Keratinocyte (primary cell): ENCODE measurements around the gene EPHB2. TPM values are rescaled to one million over a fixed set of nuclear protein-coding genes. Genes with fewer than 3 reads are reported as not detected.
"Not testable (repeated sequence)": the region's sequence is repeated elsewhere in the genome, so short reads cannot be mapped to it uniquely, and the experiment has no call there.

Experiments
- DNase-seq: peaks from one replicate; pipeline ENCODE4 v3.0.0-alpha.2; 2011; ENCODE audit warnings: low read depth, missing footprints, low spot score
- FAIRE-seq: peaks from 2 replicates; lab custom pipeline; 2011; peaks lifted over from hg19 to GRCh38; lab: Jason Lieb, UNC
- H2AFZ ChIP-seq: 2 replicates; pipeline ENCODE4 v1.6.0; 2012; ENCODE audit warnings: low read length, control low read depth, inconsistent platforms; ENCODE audit not compliant: control insufficient read depth
- H3K27ac ChIP-seq: 2 replicates; pipeline ENCODE4 v1.5.1; 2011; ENCODE audit warnings: low read length; ENCODE audit not compliant: control insufficient read depth, insufficient read depth
- H3K27me3 ChIP-seq: 3 replicates; pipeline ENCODE4 v1.6.0; 2011; ENCODE audit warnings: low read length; ENCODE audit not compliant: control insufficient read depth, insufficient read depth; ENCODE audit errors: extremely low read depth
- H3K36me3 ChIP-seq, 2 experiments: 2 replicates in 1 of 2; 3 replicates in 1 of 2; pipeline ENCODE4 v1.5.1; 2011; ENCODE audit warnings: low read length in 2 of 2, mild to moderate bottlenecking in 1 of 2; ENCODE audit not compliant: control insufficient read depth in 2 of 2, insufficient read depth in 2 of 2; ENCODE audit errors: extremely low read depth in 1 of 2
- H3K4me1 ChIP-seq: 3 replicates; pipeline ENCODE4 v1.5.1; 2011; ENCODE audit warnings: low read length; ENCODE audit not compliant: control insufficient read depth, insufficient read depth; ENCODE audit errors: extremely low read depth
- H3K4me2 ChIP-seq: 3 replicates; pipeline ENCODE4 v1.6.0; 2011; ENCODE audit warnings: low read depth, low read length; ENCODE audit not compliant: control insufficient read depth, insufficient read depth; ENCODE audit errors: extremely low read depth
- H3K4me3 ChIP-seq, 3 experiments: fragments of 200-600 bp in 1 of 3; sonication (generic) in 1 of 3; 2 replicates in 2 of 3; 3 replicates in 1 of 3; pipeline ENCODE4 v1.5.1; 2011 to 2016; ENCODE audit warnings: low read length in 3 of 3, mild to moderate bottlenecking in 3 of 3, control low read depth in 2 of 3, inconsistent platforms in 1 of 3, low read depth in 1 of 3, mixed read lengths in 1 of 3, mixed run types in 1 of 3, moderate library complexity in 1 of 3; ENCODE audit not compliant: control insufficient read depth in 2 of 3, insufficient read depth in 2 of 3; ENCODE audit errors: extremely low read depth in 1 of 3
- H3K79me2 ChIP-seq: 2 replicates; pipeline ENCODE4 v1.6.0; 2012; ENCODE audit warnings: low read length; ENCODE audit not compliant: control insufficient read depth, insufficient read depth
- H3K9ac ChIP-seq: 3 replicates; pipeline ENCODE4 v1.6.0; 2011; ENCODE audit warnings: low read length; ENCODE audit not compliant: control insufficient read depth, insufficient read depth; ENCODE audit errors: extremely low read depth
- H3K9me1 ChIP-seq: 3 replicates; pipeline ENCODE4 v1.6.0; 2011; ENCODE audit warnings: low read length; ENCODE audit not compliant: control insufficient read depth, insufficient read depth; ENCODE audit errors: extremely low read depth
- H3K9me3 ChIP-seq: 2 replicates; pipeline ENCODE4 v1.5.1; 2012; ENCODE audit warnings: low read depth, low read length; ENCODE audit not compliant: control insufficient read depth
- H4K20me1 ChIP-seq: 3 replicates; pipeline ENCODE4 v1.6.0; 2011; ENCODE audit warnings: low read length; ENCODE audit not compliant: control insufficient read depth, insufficient read depth; ENCODE audit errors: extremely low read depth
- EZH2 ChIP-seq: IDR thresholded peaks from one replicate; pipeline ENCODE4 v1.6.1; 2012; ENCODE audit warnings: inconsistent platforms, mild to moderate bottlenecking, low read length, moderate library complexity
- dilution Hi-C: fragments of 300-500 bp; cut with MboI; formaldehyde crosslinking; loops from one replicate; pipeline ENCODE4 v1.7.0; 2020; ENCODE audit warnings: low sequenced_read_pairs; ENCODE audit not compliant: extremely low pct_ligation_motif_present
- polyA plus RNA-seq, 5 experiments: library from polyadenylated mRNA; depleted of rRNA in 3 of 5; stranded (reverse) in 3 of 5; stranded (forward) in 1 of 5; unstranded in 1 of 5; fragments of >200 nt; gene quantifications; 1 replicate in 1 of 5; 2 replicates in 3 of 5; 3 replicates in 1 of 5; pipeline versions ENCODE4 v1.2.1 to v1.2.3, GENCODE V29; 2011 to 2012; ENCODE audit warnings: missing spikeins in 2 of 5, low read depth in 1 of 5, low replicate concordance in 1 of 5
- TF ChIP-seq, protein P1 (sequence below), 3 experiments: IDR thresholded peaks in 1 of 3; conservative IDR thresholded peaks in 1 of 3; optimal IDR thresholded peaks in 1 of 3; 2 replicates in 2 of 3; 3 replicates in 1 of 3; pipeline versions ENCODE3 to v1.5.1; 2011; ENCODE audit warnings: low read length in 3 of 3, mild to moderate bottlenecking in 3 of 3, moderate library complexity in 2 of 3, control low read depth in 1 of 3, inconsistent platforms in 1 of 3; ENCODE audit not compliant: insufficient read depth in 2 of 3; ENCODE audit errors: extremely low read depth in 1 of 3

The EPHB2 gene
- polyA plus RNA-seq, 1 donor (not counting 4 experiments of a cell fraction or from before 2014, with no cell fraction given): 0.10 TPM

DNA sequence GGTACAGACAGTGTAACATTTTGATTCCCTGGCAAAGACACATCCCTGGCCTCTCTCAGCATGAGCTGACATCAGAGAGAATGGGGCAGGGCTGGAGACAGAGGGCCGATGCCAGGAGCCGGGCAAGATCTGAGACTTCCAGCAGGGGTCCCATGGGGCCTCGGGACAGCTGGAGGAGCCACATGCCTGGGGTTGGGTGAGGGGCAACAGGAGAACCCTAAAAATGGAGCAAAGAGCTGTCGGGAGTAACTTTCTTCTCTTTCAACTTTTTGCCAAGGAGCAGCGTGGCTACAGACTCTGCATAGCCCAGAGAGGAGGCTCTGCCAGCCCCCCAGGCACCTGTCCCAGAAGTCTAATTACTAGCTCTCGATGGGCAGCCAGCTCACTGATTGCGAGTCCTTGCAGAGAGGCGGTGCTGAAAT is 131.2 kb downstream of the EPHB2 start:
- Histone ChIP-seq H3K36me3 (no peaks in the 10 kb centered on the region), H3K4me1 (no peaks in the 10 kb centered on the region), H3K79me2 (no peaks in the 10 kb centered on the region), H3K9me1 (no peaks in the 10 kb centered on the region), H2AFZ (no peak overlapping the region), H3K9me3 (no peaks in the 10 kb centered on the region), H3K27ac (no peak overlapping the region), H4K20me1 (no peaks in the 10 kb centered on the region), H3K4me3 (no peak overlapping the region), H3K9ac (no peak overlapping the region), H3K27me3 (peaks cover 22% of the 10 kb centered on the region), H3K4me2 (no peak overlapping the region)
- no peak for FAIRE-seq
- no peak for TF ChIP-seq EZH2
- TF ChIP-seq, protein P1, sequence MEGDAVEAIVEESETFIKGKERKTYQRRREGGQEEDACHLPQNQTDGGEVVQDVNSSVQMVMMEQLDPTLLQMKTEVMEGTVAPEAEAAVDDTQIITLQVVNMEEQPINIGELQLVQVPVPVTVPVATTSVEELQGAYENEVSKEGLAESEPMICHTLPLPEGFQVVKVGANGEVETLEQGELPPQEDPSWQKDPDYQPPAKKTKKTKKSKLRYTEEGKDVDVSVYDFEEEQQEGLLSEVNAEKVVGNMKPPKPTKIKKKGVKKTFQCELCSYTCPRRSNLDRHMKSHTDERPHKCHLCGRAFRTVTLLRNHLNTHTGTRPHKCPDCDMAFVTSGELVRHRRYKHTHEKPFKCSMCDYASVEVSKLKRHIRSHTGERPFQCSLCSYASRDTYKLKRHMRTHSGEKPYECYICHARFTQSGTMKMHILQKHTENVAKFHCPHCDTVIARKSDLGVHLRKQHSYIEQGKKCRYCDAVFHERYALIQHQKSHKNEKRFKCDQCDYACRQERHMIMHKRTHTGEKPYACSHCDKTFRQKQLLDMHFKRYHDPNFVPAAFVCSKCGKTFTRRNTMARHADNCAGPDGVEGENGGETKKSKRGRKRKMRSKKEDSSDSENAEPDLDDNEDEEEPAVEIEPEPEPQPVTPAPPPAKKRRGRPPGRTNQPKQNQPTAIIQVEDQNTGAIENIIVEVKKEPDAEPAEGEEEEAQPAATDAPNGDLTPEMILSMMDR (optimal IDR thresholded peaks at IDR 0.05 in 1 of 3, IDR thresholded peaks at IDR 0.05 in 1 of 3, conservative IDR thresholded peaks at IDR 0.05 in 1 of 3; ENCODE audit: extremely low read depth in 1 of 3, insufficient read depth in 2 of 3, low read length in 3 of 3): no peak
- dilution Hi-C loops: no loop called here
- DNase-seq: no peak

- H3K4me2 ChIP-seq, H3K4me1 ChIP-seq, H3K9ac ChIP-seq, H3K79me2 ChIP-seq, DNase-seq, FAIRE-seq, H3K9me3 ChIP-seq, H3K27ac ChIP-seq, H2AFZ ChIP-seq, dilution Hi-C loops, H3K36me3 ChIP-seq, H4K20me1 ChIP-seq, H3K4me3 ChIP-seq, H3K9me1 ChIP-seq: not testable (repeated sequence)
- peaks cover 22% of the 10 kb centered on the region for H3K27me3 ChIP-seq
These were observed 133.0 kb downstream of the EPHB2 start for GRCh38 chr1:22843441-22844183.
